Colonic mucosa (tissue), 4 donors: ENCODE data around the gene TMEM86A. TPM values are rescaled to one million over a fixed set of nuclear protein-coding genes. Genes with fewer than 3 reads are reported as not detected.
"Not testable (repeated sequence)": the region's sequence is repeated elsewhere in the genome, so short reads cannot be mapped to it uniquely, and the experiment has no call there.

ENCODE experiments used
- DNase-seq: peaks from one replicate; pipeline ENCODE4 v3.0.0-alpha.2; 2020
- H3K27ac ChIP-seq: fragments of 200-600 bp; one replicate; pipeline ENCODE4 v1.8.0; 2021
- H3K27me3 ChIP-seq: fragments of 200-600 bp; one replicate; pipeline ENCODE4 v1.8.0; 2021
- H3K36me3 ChIP-seq: fragments of 200-600 bp; one replicate; pipeline ENCODE4 v1.8.0; 2021
- H3K4me1 ChIP-seq: fragments of 200-600 bp; one replicate; pipeline ENCODE4 v1.8.0; 2021; ENCODE audit warnings: mild to moderate bottlenecking
- H3K4me3 ChIP-seq: fragments of 200-600 bp; one replicate; pipeline ENCODE4 v1.8.0; 2021
- H3K9ac ChIP-seq, 2 donors: one replicate each; pipeline ENCODE4 v1.7.0; 2013; ENCODE audit warnings: control low read depth in 2 of 2, low read depth in 2 of 2, low read length in 2 of 2
- H3K9me3 ChIP-seq: fragments of 200-600 bp; one replicate; pipeline ENCODE4 v1.8.0; 2021
- CTCF ChIP-seq: fragments of 200-600 bp; IDR thresholded peaks from one replicate; pipeline ENCODE4 v1.8.0; 2022; ENCODE audit warnings: antibody characterized with exemption, mild to moderate bottlenecking
- intact Hi-C: fragments of 100-400 bp; cut with DNase I; formaldehyde crosslinking; loops from one replicate; pipeline ENCODE4 v1.14.1; 2022
- total RNA-seq, 2 donors: library from RNA; stranded (reverse); fragmentation: NEBNext Ultra II Directional in 1 of 2; extraction: Animal tissue kit (Norgen Biotek cat#: 25700) in 1 of 2; gene quantifications; one replicate each; pipeline ENCODE4 v1.2.1, GENCODE V29; 2021
- donor health status: healthy.
- donor health status: DM: no; HTN: no; CAD: no.
- donor health status: DM: no; HTN: no; CAD: no.

TMEM86A gene
- total RNA-seq, 2 donors from 2014 or later: 0.89 to 1.4 TPM

GRCh38 chr11:18668131-18668530, 30.4 kb upstream of the TMEM86A start:
- no peak for DNase-seq
- H3K27me3 ChIP-seq: no peaks in the 10 kb centered on the region
- H3K27ac ChIP-seq: no peak overlapping the region
- intact Hi-C loops: no loop called here
- H3K4me1 ChIP-seq: no peaks in the 10 kb centered on the region
- TF ChIP-seq CTCF: no peak
- no peaks in the 10 kb centered on the region for H3K36me3 ChIP-seq
- H3K4me3 ChIP-seq: no peak overlapping the region
- no peak overlapping the region for H3K9ac ChIP-seq
- H3K9me3 ChIP-seq: no peaks in the 10 kb centered on the region

- Histone ChIP-seq H3K9me3 (no peaks in the 10 kb centered on the region), H3K9ac (no peak overlapping the region), H3K4me1 (no peaks in the 10 kb centered on the region), H3K27me3 (no peaks in the 10 kb centered on the region), H3K4me3 (no peak overlapping the region), H3K36me3 (no peaks in the 10 kb centered on the region), H3K27ac (no peak overlapping the region)
- TF ChIP-seq CTCF: no peak
- no peak for DNase-seq
- intact Hi-C loops: no loop called here
These were observed 29.4 kb upstream of the TMEM86A start for GRCh38 chr11:18669219-18669596.

GRCh38 chr11:18669711-18670110, 28.9 kb upstream of the TMEM86A start:
- Histone ChIP-seq H3K9me3 (no peaks in the 10 kb centered on the region), H3K27ac (no peak overlapping the region), H3K27me3 (no peaks in the 10 kb centered on the region), H3K4me1 (no peaks in the 10 kb centered on the region), H3K9ac (no peak overlapping the region), H3K4me3 (no peak overlapping the region), H3K36me3 (no peaks in the 10 kb centered on the region)
- no peak for TF ChIP-seq CTCF
- no peak for DNase-seq
- intact Hi-C loops: no loop called here

- no peaks in the 10 kb centered on the region for H3K36me3 ChIP-seq
- no peaks in the 10 kb centered on the region for H3K27me3 ChIP-seq
- H3K4me3 ChIP-seq: no peak overlapping the region
- DNase-seq: no peak
- no peak overlapping the region for H3K27ac ChIP-seq
- no peak overlapping the region for H3K9ac ChIP-seq
- TF ChIP-seq CTCF: no peak
- no peaks in the 10 kb centered on the region for H3K4me1 ChIP-seq
- H3K9me3 ChIP-seq: no peaks in the 10 kb centered on the region
- intact Hi-C loops: no loop called here
These were observed 27.3 kb upstream of the TMEM86A start for GRCh38 chr11:18671246-18671645.

GRCh38 chr11:18672209-18672608, 26.4 kb upstream of the TMEM86A start:
- intact Hi-C loops, H3K4me1 ChIP-seq, H3K9ac ChIP-seq, DNase-seq, H3K9me3 ChIP-seq, H3K36me3 ChIP-seq, H3K27me3 ChIP-seq, H3K27ac ChIP-seq, H3K4me3 ChIP-seq: not testable (repeated sequence)

- TF ChIP-seq CTCF: no peak
- H3K4me3 ChIP-seq: no peak overlapping the region
- no peaks in the 10 kb centered on the region for H3K9me3 ChIP-seq
- no peak overlapping the region for H3K9ac ChIP-seq
- intact Hi-C loops: no loop called here
- no peak overlapping the region for H3K27ac ChIP-seq
- DNase-seq: no peak
- H3K4me1 ChIP-seq: no peaks in the 10 kb centered on the region
- no peaks in the 10 kb centered on the region for H3K36me3 ChIP-seq
- H3K27me3 ChIP-seq: no peaks in the 10 kb centered on the region
These were observed 21.8 kb upstream of the TMEM86A start for GRCh38 chr11:18676803-18677202.
